Loucy (cell line): Measurements from ENCODE around the gene SH3GL1.

Experiments used
- H2AFZ ChIP-seq: fragments of 200-600 bp; sonication (generic); 2 replicates; pipeline ENCODE4 v1.6.0; 2016; ENCODE audit warnings: antibody characterized with exemption, mild to moderate bottlenecking, low read length, moderate library complexity
- H3F3A ChIP-seq: fragments of 200-600 bp; 2 replicates; pipeline ENCODE4 v1.6.0; 2016; ENCODE audit warnings: antibody characterized with exemption, low read depth, mild to moderate bottlenecking
- H3K27me3 ChIP-seq: fragments of 200-600 bp; sonication (generic); 2 replicates; pipeline ENCODE4 v1.6.1; 2014; ENCODE audit warnings: low read length, mild to moderate bottlenecking; ENCODE audit not compliant: insufficient read depth, poor library complexity, severe bottlenecking
- H3K36me3 ChIP-seq: fragments of 200-600 bp; sonication (generic); 2 replicates; pipeline ENCODE4 v1.6.1; 2016; ENCODE audit warnings: low read length; ENCODE audit not compliant: insufficient read depth
- H3K4me1 ChIP-seq: fragments of 200-600 bp; sonication (generic); 2 replicates; pipeline ENCODE4 v1.5.1; 2014; ENCODE audit warnings: low read length, mild to moderate bottlenecking; ENCODE audit not compliant: insufficient read depth, poor library complexity, severe bottlenecking
- H3K4me2 ChIP-seq: fragments of 200-600 bp; sonication (generic); 2 replicates; pipeline ENCODE4 v1.6.0; 2014; ENCODE audit warnings: antibody characterized with exemption, low read length, low read depth, mild to moderate bottlenecking; ENCODE audit not compliant: poor library complexity, severe bottlenecking
- H3K4me3 ChIP-seq: fragments of 200-600 bp; sonication (generic); 2 replicates; pipeline ENCODE4 v1.5.1; 2014; ENCODE audit warnings: low read length, mild to moderate bottlenecking, mixed read lengths; ENCODE audit not compliant: poor library complexity, severe bottlenecking
- H3K79me2 ChIP-seq: fragments of 200-600 bp; sonication (generic); 2 replicates; pipeline ENCODE4 v1.6.1; 2014; ENCODE audit warnings: low read length; ENCODE audit not compliant: insufficient read depth
- H3K9ac ChIP-seq: fragments of 200-600 bp; sonication (generic); 2 replicates; pipeline ENCODE4 v1.6.0; 2014; ENCODE audit warnings: mild to moderate bottlenecking, low read depth, low read length, moderate library complexity; ENCODE audit not compliant: poor library complexity, severe bottlenecking
- H3K9me2 ChIP-seq: fragments of 200-600 bp; sonication (generic); replicated peaks from 2 replicates; pipeline ENCODE4 v1.6.1; 2016; ENCODE audit warnings: low read depth, low read length, mixed read lengths
- H3K9me3 ChIP-seq: fragments of 200-600 bp; sonication (generic); 2 replicates; pipeline ENCODE4 v1.6.1; 2014; ENCODE audit warnings: mild to moderate bottlenecking, antibody characterized with exemption, low read length, low read depth; ENCODE audit not compliant: insufficient read depth
- H4K20me1 ChIP-seq: fragments of 200-600 bp; sonication (generic); 2 replicates; pipeline ENCODE4 v1.6.0; 2014; ENCODE audit warnings: antibody characterized with exemption, low read length, mild to moderate bottlenecking; ENCODE audit not compliant: insufficient read depth, poor library complexity, severe bottlenecking
- EZH2phosphoT487 ChIP-seq: fragments of 200-600 bp; IDR thresholded peaks from 2 replicates; pipeline ENCODE4 v1.6.1; 2018; ENCODE audit warnings: antibody characterized with exemption, mild to moderate bottlenecking, moderate library complexity, borderline replicate concordance
- TF ChIP-seq, protein P1 (sequence below): fragments of 200-600 bp; sonication (generic); conservative IDR thresholded peaks from 2 replicates; pipeline ENCODE4 v1.5.1; 2014; ENCODE audit warnings: mild to moderate bottlenecking, antibody characterized with exemption, low read length

SH3GL1 gene

DNA sequence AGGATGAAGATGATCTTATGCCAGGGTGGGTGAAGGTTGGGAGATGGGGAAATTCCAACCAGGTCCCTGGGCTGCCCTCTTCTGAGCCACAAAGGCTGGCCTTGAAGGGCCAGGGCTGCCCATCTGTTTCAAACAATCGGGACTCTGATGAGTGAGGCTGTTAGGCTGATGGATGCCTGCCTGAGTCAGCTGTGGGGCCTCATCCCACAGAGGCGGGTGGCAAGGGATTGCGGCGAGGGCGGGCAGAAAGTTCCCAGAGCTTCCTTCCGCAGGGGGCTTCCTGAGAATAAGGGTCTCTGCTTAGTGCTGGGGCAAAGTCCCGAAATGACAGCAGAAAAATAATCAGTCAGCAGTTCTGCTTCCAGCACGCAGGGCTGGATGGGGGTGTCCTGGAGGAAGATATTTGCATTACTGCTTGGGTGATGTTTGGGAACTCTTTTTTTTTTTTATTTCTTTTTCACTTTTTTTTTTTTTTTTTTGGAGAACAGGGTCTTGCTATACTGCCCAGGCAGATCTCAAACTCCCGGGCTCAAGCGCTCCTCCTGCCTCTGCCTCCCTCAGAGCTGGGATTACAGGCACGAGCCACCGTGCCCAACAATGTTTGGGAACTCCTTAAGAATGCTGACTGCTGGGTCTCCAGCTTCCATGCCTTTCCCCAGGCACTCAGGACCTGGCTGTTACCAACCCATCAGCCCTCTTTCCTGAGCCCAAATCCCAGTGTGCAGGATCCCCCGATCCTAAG lies 14.1 kb downstream of the SH3GL1 start:
- H3K36me3 ChIP-seq: peaks cover 16% of the 10 kb centered on the region; the same call in 1 of the 2 replicates
- peaks cover 23% of the 10 kb centered on the region for H4K20me1 ChIP-seq
- H3K9ac ChIP-seq: no peak overlapping the region
- no peaks in the 10 kb centered on the region for H3K27me3 ChIP-seq
- H3K4me2 ChIP-seq: no peak overlapping the region
- peaks cover 62% of the 10 kb centered on the region for H3K79me2 ChIP-seq
- no peak overlapping the region for H3K4me3 ChIP-seq
- no peak overlapping the region for H2AFZ ChIP-seq
- H3K9me2 ChIP-seq: no peaks in the 10 kb centered on the region
- TF ChIP-seq EZH2phosphoT487: no peak
- TF ChIP-seq, protein P1, sequence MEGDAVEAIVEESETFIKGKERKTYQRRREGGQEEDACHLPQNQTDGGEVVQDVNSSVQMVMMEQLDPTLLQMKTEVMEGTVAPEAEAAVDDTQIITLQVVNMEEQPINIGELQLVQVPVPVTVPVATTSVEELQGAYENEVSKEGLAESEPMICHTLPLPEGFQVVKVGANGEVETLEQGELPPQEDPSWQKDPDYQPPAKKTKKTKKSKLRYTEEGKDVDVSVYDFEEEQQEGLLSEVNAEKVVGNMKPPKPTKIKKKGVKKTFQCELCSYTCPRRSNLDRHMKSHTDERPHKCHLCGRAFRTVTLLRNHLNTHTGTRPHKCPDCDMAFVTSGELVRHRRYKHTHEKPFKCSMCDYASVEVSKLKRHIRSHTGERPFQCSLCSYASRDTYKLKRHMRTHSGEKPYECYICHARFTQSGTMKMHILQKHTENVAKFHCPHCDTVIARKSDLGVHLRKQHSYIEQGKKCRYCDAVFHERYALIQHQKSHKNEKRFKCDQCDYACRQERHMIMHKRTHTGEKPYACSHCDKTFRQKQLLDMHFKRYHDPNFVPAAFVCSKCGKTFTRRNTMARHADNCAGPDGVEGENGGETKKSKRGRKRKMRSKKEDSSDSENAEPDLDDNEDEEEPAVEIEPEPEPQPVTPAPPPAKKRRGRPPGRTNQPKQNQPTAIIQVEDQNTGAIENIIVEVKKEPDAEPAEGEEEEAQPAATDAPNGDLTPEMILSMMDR: no peak
- no peaks in the 10 kb centered on the region for H3F3A ChIP-seq
- no peaks in the 10 kb centered on the region for H3K9me3 ChIP-seq
- H3K4me1 ChIP-seq: peaks cover 11% of the 10 kb centered on the region

DNA sequence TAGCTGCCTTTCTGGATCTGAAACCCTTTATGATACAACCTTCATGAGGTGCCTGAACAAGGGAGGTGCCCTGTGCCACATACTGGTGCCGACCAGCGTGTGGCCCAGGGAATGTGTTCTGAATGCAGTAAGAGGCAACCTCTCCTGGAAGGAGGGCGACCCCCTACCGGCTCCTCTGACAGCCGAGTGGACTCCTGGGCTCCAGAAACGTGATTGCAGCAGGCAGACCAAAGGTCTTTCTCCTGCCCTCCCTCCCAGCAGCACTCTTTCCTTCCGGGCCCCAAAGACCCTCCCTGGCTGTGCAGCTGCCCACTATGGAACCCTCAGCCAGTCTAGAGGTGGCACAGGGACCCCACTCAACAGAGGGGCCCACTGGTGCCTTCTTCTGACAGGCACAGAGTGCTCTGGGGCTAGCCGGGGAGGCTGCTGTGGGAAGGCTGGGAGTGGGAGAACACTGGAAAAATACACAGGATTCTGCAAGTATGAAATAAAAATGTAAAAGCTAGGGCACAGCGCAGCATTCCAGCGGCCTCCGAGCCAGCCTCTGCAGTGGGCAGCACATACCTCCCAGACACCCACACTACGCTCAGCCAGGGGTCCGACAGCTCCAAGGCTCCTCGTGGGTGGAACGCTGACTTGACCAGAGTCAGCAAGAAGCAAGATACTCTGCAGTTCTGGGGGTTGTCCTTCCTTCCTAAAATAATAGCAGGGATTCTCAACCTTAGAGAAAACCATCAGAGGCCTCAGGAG lies 14.9 kb downstream of the SH3GL1 start:
- peaks cover 16% of the 10 kb centered on the region for H4K20me1 ChIP-seq
- peaks cover 55% of the 10 kb centered on the region; the same call in 1 of the 2 replicates for H3K79me2 ChIP-seq
- H3K9me3 ChIP-seq: no peaks in the 10 kb centered on the region
- no peak overlapping the region for H3K4me2 ChIP-seq
- peaks cover 16% of the 10 kb centered on the region; the same call in 1 of the 2 replicates for H3K36me3 ChIP-seq
- H3F3A ChIP-seq: no peaks in the 10 kb centered on the region
- no peak for TF ChIP-seq EZH2phosphoT487
- TF ChIP-seq, protein P1: no peak
- no peaks in the 10 kb centered on the region for H3K9me2 ChIP-seq
- H3K9ac ChIP-seq: no peak overlapping the region
- H3K4me1 ChIP-seq: peaks cover 7% of the 10 kb centered on the region
- no peak overlapping the region for H2AFZ ChIP-seq
- no peaks in the 10 kb centered on the region for H3K27me3 ChIP-seq
- H3K4me3 ChIP-seq: no peak overlapping the region

DNA sequence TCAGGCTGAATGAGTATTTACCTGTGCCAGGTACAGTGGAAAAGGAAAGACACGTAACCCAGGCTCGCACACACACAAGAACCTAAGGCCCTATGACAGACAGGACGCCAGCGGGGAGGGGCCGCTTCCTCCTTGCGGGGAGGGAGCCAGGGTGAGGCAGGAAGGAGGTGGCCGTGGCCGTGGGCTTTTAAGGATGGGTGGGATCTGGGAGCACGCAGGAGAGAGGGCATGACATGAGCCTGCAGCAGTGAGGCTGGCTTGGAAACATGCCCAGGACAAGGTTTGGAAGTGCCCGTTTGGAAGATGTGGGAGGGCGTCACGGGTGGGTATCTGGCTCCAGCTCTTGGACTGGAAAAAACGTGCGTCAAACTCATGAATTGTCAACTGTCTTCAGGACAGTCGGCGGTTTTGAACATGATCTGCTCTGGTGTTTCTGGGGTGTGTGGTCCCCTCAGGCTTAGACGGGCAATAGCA lies 20.1 kb downstream of the SH3GL1 start:
- Histone ChIP-seq H4K20me1 (peaks cover 27% of the 10 kb centered on the region), H3F3A (no peaks in the 10 kb centered on the region), H3K27me3 (no peaks in the 10 kb centered on the region), H3K9ac (no peak overlapping the region), H3K4me1 (peaks cover 12% of the 10 kb centered on the region), H3K79me2 (peaks cover 67% of the 10 kb centered on the region; the same call in 1 of the 2 replicates), H3K9me3 (no peaks in the 10 kb centered on the region), H3K4me3 (no peak overlapping the region), H2AFZ (no peak overlapping the region), H3K9me2 (no peaks in the 10 kb centered on the region), H3K4me2 (peak overlapping the region; percentile 57), H3K36me3 (peaks cover 3% of the 10 kb centered on the region; the same call in 1 of the 2 replicates)
- TF ChIP-seq, protein P1: no peak
- no peak for TF ChIP-seq EZH2phosphoT487
